ENCODE measurements around the gene IGF2.

The IGF2 gene, protein sequence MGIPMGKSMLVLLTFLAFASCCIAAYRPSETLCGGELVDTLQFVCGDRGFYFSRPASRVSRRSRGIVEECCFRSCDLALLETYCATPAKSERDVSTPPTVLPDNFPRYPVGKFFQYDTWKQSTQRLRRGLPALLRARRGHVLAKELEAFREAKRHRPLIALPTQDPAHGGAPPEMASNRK

DNA sequence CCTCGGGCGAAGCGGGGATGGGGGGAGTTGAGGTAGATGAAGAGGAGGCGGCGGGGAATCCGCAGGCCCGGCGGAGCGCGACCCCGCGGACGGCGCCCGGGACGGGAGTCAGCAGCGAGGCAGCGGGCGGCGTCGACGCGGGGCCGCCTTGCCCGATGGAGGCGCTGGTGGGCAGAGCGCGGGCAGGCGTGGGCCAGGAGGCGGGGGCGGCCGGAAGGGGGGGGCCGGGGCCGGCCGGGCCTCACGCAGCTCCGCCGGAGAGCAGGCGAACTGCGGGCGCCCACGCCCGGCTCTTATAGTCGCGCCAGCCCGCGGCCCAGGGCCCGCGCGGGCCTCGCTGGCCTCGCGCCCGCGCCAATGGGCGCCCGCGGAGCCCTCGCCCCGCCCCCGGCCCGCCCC lies at the start of gene IGF2:
IGF2 (minus strand) TSS at position 267 of the 399 bp plus-strand sequence. CDS start 3,866 bp downstream, outside the sequence.
- DNase-seq (ENCODE audit: low read depth, low spot score), result no peak
- ChIA-PET CTCF (interaction anchor here (1.0 to 9.2 kb wide), 2 partner anchors 11 to 102 kb away, joined by 3 to 70 read pairs; no protein-coding TSS in a partner anchor), POLR2A (no interaction called here)
- H3K4me3 ChIP-seq (ENCODE audit: low read depth, low read length), result peak within 1 kb of the TSS; percentile 12; the same call in 1 of the 2 replicates
- no peak for TF ChIP-seq CTCF (IDR thresholded peaks at IDR 0.05; ENCODE audit: insufficient read depth, low read length, missing control alignments)

GRCh38 chr11:2188745-2189144 lies 49.6 kb upstream of the IGF2 start:
- POLR2A ChIA-PET, result no interaction called here
- no peak overlapping the region for H3K4me3 ChIP-seq (ENCODE audit: low read depth, low read length)
- CTCF ChIA-PET, result interaction anchor here (6.4 kb wide), 1 partner anchor 232 kb away, joined by 87 read pairs; no protein-coding TSS in a partner anchor
- no peak for DNase-seq (ENCODE audit: low read depth, low spot score)
- no peak for TF ChIP-seq CTCF (IDR thresholded peaks at IDR 0.05; ENCODE audit: insufficient read depth, low read length, missing control alignments)

DNA sequence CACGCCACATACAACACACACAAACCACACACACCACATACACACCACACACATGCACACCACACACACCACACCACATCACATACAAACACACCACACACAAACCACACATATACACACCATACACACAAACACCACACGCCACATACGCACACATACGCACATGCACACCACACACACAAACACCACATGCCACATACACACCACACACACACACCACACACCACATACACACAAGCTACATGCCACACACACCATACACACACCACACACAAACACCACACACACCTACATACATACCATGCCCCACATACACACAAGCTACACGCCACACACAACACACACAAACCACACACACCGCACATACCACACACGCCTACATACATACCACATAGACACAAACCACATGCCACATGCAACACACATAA lies 48.1 kb upstream of the IGF2 start:
- DNase-seq (ENCODE audit: low read depth, low spot score), result no peak
- POLR2A ChIA-PET, result no interaction called here
- H3K4me3 ChIP-seq (ENCODE audit: low read depth, low read length), result no peak overlapping the region
- no peak for TF ChIP-seq CTCF (IDR thresholded peaks at IDR 0.05; ENCODE audit: insufficient read depth, low read length, missing control alignments)
- CTCF ChIA-PET, result interaction anchor here (1.0 to 6.4 kb wide), 6 partner anchors 7 to 233 kb away, joined by 3 to 87 read pairs (median 9); no protein-coding TSS in a partner anchor

GRCh38 chr11:2186669-2187279 lies 47.6 kb upstream of the IGF2 start:
- DNase-seq (ENCODE audit: low read depth, low spot score), result no peak
- no peak overlapping the region for H3K4me3 ChIP-seq (ENCODE audit: low read depth, low read length)
- CTCF ChIA-PET, result interaction anchor here (0.6 to 6.4 kb wide), 12 partner anchors 7 to 345 kb away, joined by 3 to 87 read pairs (median 4); no protein-coding TSS in a partner anchor
- POLR2A ChIA-PET, result no interaction called here
- peak; percentile 52 for TF ChIP-seq CTCF (IDR thresholded peaks at IDR 0.05; ENCODE audit: insufficient read depth, low read length, missing control alignments)

DNA sequence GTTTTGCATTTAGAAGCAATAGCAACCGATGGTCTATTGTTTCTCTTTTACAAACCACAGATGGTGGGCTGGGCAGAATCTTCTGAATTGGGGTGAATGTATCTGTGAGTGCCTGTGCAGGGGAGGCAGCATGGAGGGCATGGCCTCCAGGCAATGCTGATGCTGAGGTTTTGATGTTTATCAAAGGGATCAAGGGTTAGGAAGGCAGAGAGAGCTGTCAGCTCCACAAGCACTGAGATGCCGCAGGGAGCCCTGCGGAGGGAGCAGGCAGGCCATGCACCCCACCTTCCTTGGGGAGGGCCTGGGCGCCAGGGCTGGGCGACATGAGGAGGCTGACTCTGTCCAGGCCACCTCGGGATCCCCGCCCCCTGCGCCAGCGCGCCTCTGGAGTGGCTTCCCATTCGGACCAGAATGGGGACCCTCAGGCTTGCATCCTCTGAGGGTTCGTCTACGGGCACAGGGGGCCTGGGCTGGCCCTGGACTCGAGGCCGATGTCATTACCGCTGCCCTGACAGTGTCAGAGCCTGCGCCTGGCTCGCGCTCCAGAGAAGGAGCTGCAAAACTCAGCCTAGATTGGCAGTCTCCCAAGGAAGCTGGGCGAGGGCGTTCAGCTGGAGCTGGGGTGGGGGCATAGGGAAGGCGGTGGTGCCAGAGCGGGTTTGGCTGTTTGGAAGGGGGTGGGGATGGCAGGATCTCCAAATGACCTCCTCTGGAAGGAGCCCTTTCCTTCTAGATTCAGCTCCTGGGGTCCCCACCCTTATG lies 46.3 kb upstream of the IGF2 start:
- no peak for TF ChIP-seq CTCF (IDR thresholded peaks at IDR 0.05; ENCODE audit: insufficient read depth, low read length, missing control alignments)
- H3K4me3 ChIP-seq (ENCODE audit: low read depth, low read length), result no peak overlapping the region
- POLR2A ChIA-PET, result no interaction called here
- CTCF ChIA-PET, result interaction anchor here (0.9 to 6.4 kb wide), 8 partner anchors 9 to 242 kb away, joined by 3 to 87 read pairs (median 6); no protein-coding TSS in a partner anchor
- DNase-seq (ENCODE audit: low read depth, low spot score), result no peak

Measured in AG04449 (cell line).